HG03039 (cell line): ENCODE measurements around the gene USP24.
"Not testable (repeated sequence)": the region's sequence is repeated elsewhere in the genome, so short reads cannot be mapped to it uniquely, and the experiment has no call there.

ENCODE experiments used
- ATAC-seq: cut with Tn5 transposase; IDR thresholded peaks from one replicate; pipeline ENCODE4 v1.9.1; 2021; ENCODE audit warnings: mild to moderate bottlenecking, moderate library complexity; ENCODE audit not compliant: unreplicated experiment

Gene USP24

GRCh38 chr1:55232448-55233144 is 17.4 kb upstream of the USP24 start:
- ATAC-seq: no peak

- no peak for ATAC-seq
These were observed 16.6 kb upstream of the USP24 start for GRCh38 chr1:55231745-55232144.

- ATAC-seq: no peak
These were observed 15.5 kb upstream of the USP24 start for GRCh38 chr1:55230659-55231058.

- ATAC-seq: not testable (repeated sequence)
These were observed 14.6 kb upstream of the USP24 start for GRCh38 chr1:55229726-55230125.

- no peak for ATAC-seq
These were observed 10.1 kb upstream of the USP24 start for GRCh38 chr1:55225228-55225627.

GRCh38 chr1:55224729-55225128 is 9.6 kb upstream of the USP24 start:
- no peak for ATAC-seq

- ATAC-seq: no peak
These were observed 7.0 kb upstream of the USP24 start for GRCh38 chr1:55222152-55222551.

- no peak for ATAC-seq
These were observed 2.2 kb upstream of the USP24 start for GRCh38 chr1:55217226-55217986.

GRCh38 chr1:55216096-55216495 is 932 bp upstream of the USP24 start:
- ATAC-seq: no peak

- ATAC-seq: peak; percentile 22
These were observed 300 bp downstream of the USP24 start for GRCh38 chr1:55214934-55215193.

- ATAC-seq: peak; percentile 21
These were observed 791 bp downstream of the USP24 start for GRCh38 chr1:55214212-55214933.

GRCh38 chr1:55213885-55214211 is 1.3 kb downstream of the USP24 start:
- no peak for ATAC-seq

- no peak for ATAC-seq
These were observed 1.8 kb downstream of the USP24 start for GRCh38 chr1:55213151-55213884.

- no peak for ATAC-seq
These were observed 2.6 kb downstream of the USP24 start for GRCh38 chr1:55212349-55213150.

GRCh38 chr1:55211863-55212262 is 3.3 kb downstream of the USP24 start:
- no peak for ATAC-seq

GRCh38 chr1:55210990-55211801 is 4.0 kb downstream of the USP24 start:
- ATAC-seq: no peak

- no peak for ATAC-seq
These were observed 5.9 kb downstream of the USP24 start for GRCh38 chr1:55209247-55209646.

GRCh38 chr1:55206210-55206609 is 9.0 kb downstream of the USP24 start:
- ATAC-seq: no peak

GRCh38 chr1:55204997-55205396 is 10.2 kb downstream of the USP24 start:
- peak; percentile 91 for ATAC-seq

- no peak for ATAC-seq
These were observed 12.1 kb downstream of the USP24 start for GRCh38 chr1:55203064-55203463.
